ENCODE data around the gene USP21. TPM values are rescaled to one million over a fixed set of nuclear protein-coding genes. Genes with fewer than 3 reads are reported as not detected.

The USP21 gene
- total RNA-seq, 1 experiment from 2014 or later, result 36.6 TPM

DNA sequence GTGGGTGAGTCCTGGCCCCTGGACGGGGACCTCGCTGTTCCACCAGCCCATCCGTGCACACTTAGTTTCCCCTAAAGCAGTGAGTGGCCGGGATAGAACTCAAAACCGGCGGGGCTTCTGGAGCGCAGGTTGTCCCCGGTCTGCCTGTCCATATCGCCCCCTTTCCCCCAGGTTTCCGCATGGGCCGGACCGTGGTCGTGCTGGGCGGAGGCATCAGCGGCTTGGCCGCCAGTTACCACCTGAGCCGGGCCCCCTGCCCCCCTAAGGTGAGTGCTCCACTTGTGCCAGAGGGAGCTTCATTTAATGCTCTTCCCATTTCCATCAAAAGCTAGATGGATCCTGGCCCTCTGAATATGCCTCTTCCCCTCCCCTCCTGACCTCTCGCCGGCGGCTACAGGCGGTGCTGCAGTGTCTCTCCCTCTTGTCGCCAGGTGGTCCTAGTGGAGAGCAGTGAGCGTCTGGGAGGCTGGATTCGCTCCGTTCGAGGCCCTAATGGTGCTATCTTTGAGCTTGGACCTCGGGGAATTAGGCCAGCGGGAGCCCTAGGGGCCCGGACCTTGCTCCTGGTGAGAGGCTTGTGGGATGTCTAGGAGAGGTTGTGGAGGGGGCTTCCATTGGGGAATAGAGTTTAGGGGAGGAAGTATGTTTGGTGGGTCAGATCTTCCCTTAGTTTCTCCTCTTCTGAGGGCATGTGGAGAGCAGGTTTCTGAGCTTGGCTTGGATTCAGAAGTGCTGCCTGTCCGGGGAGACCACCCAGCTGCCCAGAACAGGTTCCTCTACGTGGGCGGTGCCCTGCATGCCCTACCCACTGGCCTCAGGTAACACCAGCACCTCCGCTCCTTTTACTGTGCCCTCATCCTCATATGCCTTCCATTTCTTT lies 7.6 kb downstream of the USP21 start:
- ChIA-PET CTCF (interaction anchor here (0.6 to 4.9 kb wide), 28 partner anchors 10 to 1252 kb away, joined by 3 to 56 read pairs (median 4); partner anchors contain the start of genes ADAMTS4, APOA2, B4GALT3 and NDUFS2), POLR2A (interaction anchor here (0.6 to 5.5 kb wide), 20 partner anchors 9 to 233 kb away, joined by 3 to 101 read pairs (median 6); partner anchors contain the start of genes B4GALT3, DEDD, F11R and NDUFS2)
- H3K4me1 Mint-ChIP-seq (ENCODE audit: insufficient read depth, unreplicated experiment), result peaks cover 43% of the 10 kb centered on the region
- DNase-seq (ENCODE audit: unreplicated experiment), result peak; percentile 33
- H3K27me3 Mint-ChIP-seq (ENCODE audit: insufficient read depth, unreplicated experiment), result no peaks in the 10 kb centered on the region
- H3K9me3 Mint-ChIP-seq (ENCODE audit: unreplicated experiment), result no peaks in the 10 kb centered on the region
- H3K27ac Mint-ChIP-seq (ENCODE audit: low read depth, unreplicated experiment), result peak overlapping the region; percentile 100
- H3K36me3 Mint-ChIP-seq (ENCODE audit: insufficient read depth, unreplicated experiment), result peaks cover 73% of the 10 kb centered on the region
- BruUV-seq (replicated peaks), result TSS peak; percentile 37
- intact Hi-C loops (cut with micrococcal nuclease), result loop anchor here (1.0 to 2.0 kb wide), 3 partner anchors 10 to 48 kb away; partner anchors contain the start of genes B4GALT3, NDUFS2, NIT1 and PFDN2
- H3K4me3 Mint-ChIP-seq (ENCODE audit: unreplicated experiment), result peak overlapping the region; percentile 98
- TF ChIP-seq, protein P1, sequence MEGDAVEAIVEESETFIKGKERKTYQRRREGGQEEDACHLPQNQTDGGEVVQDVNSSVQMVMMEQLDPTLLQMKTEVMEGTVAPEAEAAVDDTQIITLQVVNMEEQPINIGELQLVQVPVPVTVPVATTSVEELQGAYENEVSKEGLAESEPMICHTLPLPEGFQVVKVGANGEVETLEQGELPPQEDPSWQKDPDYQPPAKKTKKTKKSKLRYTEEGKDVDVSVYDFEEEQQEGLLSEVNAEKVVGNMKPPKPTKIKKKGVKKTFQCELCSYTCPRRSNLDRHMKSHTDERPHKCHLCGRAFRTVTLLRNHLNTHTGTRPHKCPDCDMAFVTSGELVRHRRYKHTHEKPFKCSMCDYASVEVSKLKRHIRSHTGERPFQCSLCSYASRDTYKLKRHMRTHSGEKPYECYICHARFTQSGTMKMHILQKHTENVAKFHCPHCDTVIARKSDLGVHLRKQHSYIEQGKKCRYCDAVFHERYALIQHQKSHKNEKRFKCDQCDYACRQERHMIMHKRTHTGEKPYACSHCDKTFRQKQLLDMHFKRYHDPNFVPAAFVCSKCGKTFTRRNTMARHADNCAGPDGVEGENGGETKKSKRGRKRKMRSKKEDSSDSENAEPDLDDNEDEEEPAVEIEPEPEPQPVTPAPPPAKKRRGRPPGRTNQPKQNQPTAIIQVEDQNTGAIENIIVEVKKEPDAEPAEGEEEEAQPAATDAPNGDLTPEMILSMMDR (IDR thresholded peaks at IDR 0.05; ENCODE audit: unreplicated experiment), result no peak

GRCh38 chr1:161168906-161169305 lies 9.6 kb downstream of the USP21 start:
- ChIA-PET POLR2A (interaction anchor here (1.3 to 5.5 kb wide), 6 partner anchors 7 to 148 kb away, joined by 3 to 101 read pairs (median 14); partner anchors contain the start of genes B4GALT3, F11R, NIT1 and PFDN2), CTCF (interaction anchor here (0.6 to 4.9 kb wide), 12 partner anchors 8 to 339 kb away, joined by 3 to 33 read pairs (median 3); partner anchors contain the start of genes B4GALT3 and NDUFS2)
- peaks cover 77% of the 10 kb centered on the region for H3K36me3 Mint-ChIP-seq (ENCODE audit: insufficient read depth, unreplicated experiment)
- H3K4me3 Mint-ChIP-seq (ENCODE audit: unreplicated experiment), result peak overlapping the region; percentile 98
- intact Hi-C loops (cut with micrococcal nuclease), result no loop called here
- no peaks in the 10 kb centered on the region for H3K27me3 Mint-ChIP-seq (ENCODE audit: insufficient read depth, unreplicated experiment)
- TF ChIP-seq, protein P1 (IDR thresholded peaks at IDR 0.05; ENCODE audit: unreplicated experiment), result no peak
- no peak for DNase-seq (ENCODE audit: unreplicated experiment)
- H3K4me1 Mint-ChIP-seq (ENCODE audit: insufficient read depth, unreplicated experiment), result peaks cover 45% of the 10 kb centered on the region
- BruUV-seq (replicated peaks), result no TSS peak
- H3K27ac Mint-ChIP-seq (ENCODE audit: low read depth, unreplicated experiment), result peak overlapping the region; percentile 100
- no peaks in the 10 kb centered on the region for H3K9me3 Mint-ChIP-seq (ENCODE audit: unreplicated experiment)

GRCh38 chr1:161171191-161171590 lies 11.9 kb downstream of the USP21 start:
- Mint-ChIP-seq H3K4me3 (ENCODE audit: unreplicated experiment) (no peak overlapping the region), H3K4me1 (ENCODE audit: insufficient read depth, unreplicated experiment) (peaks cover 43% of the 10 kb centered on the region), H3K27ac (ENCODE audit: low read depth, unreplicated experiment) (no peak overlapping the region), H3K36me3 (ENCODE audit: insufficient read depth, unreplicated experiment) (peaks cover 69% of the 10 kb centered on the region), H3K27me3 (ENCODE audit: insufficient read depth, unreplicated experiment) (no peaks in the 10 kb centered on the region), H3K9me3 (ENCODE audit: unreplicated experiment) (no peaks in the 10 kb centered on the region)
- CTCF ChIA-PET, result interaction anchor here (0.6 to 3.9 kb wide), 9 partner anchors 9 to 887 kb away, joined by 3 to 25 read pairs (median 6); partner anchors contain the start of gene TOMM40L
- DNase-seq (ENCODE audit: unreplicated experiment), result no peak
- TF ChIP-seq, protein P1 (IDR thresholded peaks at IDR 0.05; ENCODE audit: unreplicated experiment), result no peak
- intact Hi-C loops (cut with micrococcal nuclease), result no loop called here
- POLR2A ChIA-PET, result interaction anchor here (2.6 to 3.3 kb wide), 2 partner anchors 11 to 31 kb away, joined by 8 to 14 read pairs; partner anchors contain the start of gene NDUFS2
- no TSS peak for BruUV-seq (replicated peaks)

DNA sequence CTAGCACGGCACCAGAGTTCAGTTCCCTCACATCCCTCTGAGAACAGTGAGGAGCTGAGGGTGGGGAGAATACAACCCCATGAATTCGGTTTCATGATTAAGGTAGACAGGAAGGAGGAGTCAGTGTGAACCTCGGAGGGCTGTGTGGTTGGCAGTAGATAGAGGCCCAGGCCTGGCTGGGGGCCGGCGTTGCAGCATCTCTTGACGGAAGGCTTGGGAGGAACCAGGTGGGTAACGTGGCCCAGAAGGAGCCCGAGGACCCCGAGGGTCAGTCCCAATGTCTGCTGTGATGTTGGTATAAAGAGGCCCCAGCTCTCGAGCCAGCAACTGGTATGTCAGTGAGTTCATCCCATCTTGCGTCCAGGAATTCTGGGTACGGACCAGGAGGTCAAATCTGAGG lies 12.4 kb downstream of the USP21 start:
- Mint-ChIP-seq H3K27ac (ENCODE audit: low read depth, unreplicated experiment) (no peak overlapping the region), H3K4me3 (ENCODE audit: unreplicated experiment) (no peak overlapping the region), H3K36me3 (ENCODE audit: insufficient read depth, unreplicated experiment) (peaks cover 69% of the 10 kb centered on the region), H3K4me1 (ENCODE audit: insufficient read depth, unreplicated experiment) (peaks cover 45% of the 10 kb centered on the region), H3K9me3 (ENCODE audit: unreplicated experiment) (no peaks in the 10 kb centered on the region), H3K27me3 (ENCODE audit: insufficient read depth, unreplicated experiment) (no peaks in the 10 kb centered on the region)
- POLR2A ChIA-PET, result interaction anchor here (0.8 to 3.3 kb wide), 3 partner anchors 11 to 142 kb away, joined by 3 to 14 read pairs (median 8); partner anchors contain the start of genes NDUFS2 and SDHC
- BruUV-seq (replicated peaks), result no TSS peak
- TF ChIP-seq, protein P1 (IDR thresholded peaks at IDR 0.05; ENCODE audit: unreplicated experiment), result no peak
- intact Hi-C loops (cut with micrococcal nuclease), result no loop called here
- CTCF ChIA-PET, result interaction anchor here (0.8 to 3.9 kb wide), 6 partner anchors 8 to 210 kb away, joined by 3 to 25 read pairs (median 7); partner anchors contain the start of gene TOMM40L
- DNase-seq (ENCODE audit: unreplicated experiment), result no peak
